GM18507 (cell line): ENCODE measurements around the gene MICA.
"Not testable (repeated sequence)": the region's sequence is repeated elsewhere in the genome, so short reads cannot be mapped to it uniquely, and the experiment has no call there.

ENCODE experiments used
- DNase-seq: peaks from one replicate; pipeline ENCODE4 v3.0.0; 2011; ENCODE audit warnings: low read depth; ENCODE audit not compliant: insufficient read length; ENCODE audit errors: extremely low spot score
- FAIRE-seq: peaks from 2 replicates; lab custom pipeline; 2011; peaks lifted over from hg19 to GRCh38; lab: Jason Lieb, UNC

Gene MICA

GRCh38 chr6:31378721-31379103 lies 24.7 kb upstream of the MICA start:
- FAIRE-seq (no peak), DNase-seq (no peak)

DNA sequence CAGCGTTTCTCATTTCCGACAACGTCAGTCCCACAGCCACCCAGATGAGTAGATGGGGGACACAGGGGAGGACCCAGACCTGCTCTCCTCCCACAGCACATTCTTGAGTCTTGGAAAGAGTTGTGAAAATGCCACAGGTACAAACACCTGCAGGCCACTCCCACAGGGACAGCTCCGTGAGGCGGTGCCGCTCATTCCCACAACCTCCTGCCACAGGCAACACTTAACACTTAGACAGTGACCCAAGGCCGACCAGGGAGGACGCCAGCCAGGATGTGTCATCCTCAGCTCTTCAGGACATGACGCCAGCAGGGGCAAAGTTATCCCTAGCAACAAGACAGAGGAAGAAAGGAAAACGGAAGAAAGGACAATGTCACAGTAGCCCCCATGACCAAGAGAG lies 23.5 kb upstream of the MICA start:
- FAIRE-seq = no peak

GRCh38 chr6:31381666-31382065 lies 21.7 kb upstream of the MICA start:
- DNase-seq = no peak
- no peak for FAIRE-seq

More for the DNA sequence above, 23.5 kb upstream of the MICA start:
- no peak for DNase-seq

- DNase-seq (no peak), FAIRE-seq (no peak)
Measured at GRCh38 chr6:31383149-31383548, 20.2 kb upstream of the MICA start.

- FAIRE-seq = no peak
- no peak for DNase-seq
Measured at GRCh38 chr6:31385041-31385440, 18.4 kb upstream of the MICA start.

GRCh38 chr6:31386099-31386498 lies 17.3 kb upstream of the MICA start:
- FAIRE-seq = no peak
- no peak for DNase-seq

GRCh38 chr6:31386977-31387376 lies 16.4 kb upstream of the MICA start:
- FAIRE-seq (no peak), DNase-seq (no peak)

DNA sequence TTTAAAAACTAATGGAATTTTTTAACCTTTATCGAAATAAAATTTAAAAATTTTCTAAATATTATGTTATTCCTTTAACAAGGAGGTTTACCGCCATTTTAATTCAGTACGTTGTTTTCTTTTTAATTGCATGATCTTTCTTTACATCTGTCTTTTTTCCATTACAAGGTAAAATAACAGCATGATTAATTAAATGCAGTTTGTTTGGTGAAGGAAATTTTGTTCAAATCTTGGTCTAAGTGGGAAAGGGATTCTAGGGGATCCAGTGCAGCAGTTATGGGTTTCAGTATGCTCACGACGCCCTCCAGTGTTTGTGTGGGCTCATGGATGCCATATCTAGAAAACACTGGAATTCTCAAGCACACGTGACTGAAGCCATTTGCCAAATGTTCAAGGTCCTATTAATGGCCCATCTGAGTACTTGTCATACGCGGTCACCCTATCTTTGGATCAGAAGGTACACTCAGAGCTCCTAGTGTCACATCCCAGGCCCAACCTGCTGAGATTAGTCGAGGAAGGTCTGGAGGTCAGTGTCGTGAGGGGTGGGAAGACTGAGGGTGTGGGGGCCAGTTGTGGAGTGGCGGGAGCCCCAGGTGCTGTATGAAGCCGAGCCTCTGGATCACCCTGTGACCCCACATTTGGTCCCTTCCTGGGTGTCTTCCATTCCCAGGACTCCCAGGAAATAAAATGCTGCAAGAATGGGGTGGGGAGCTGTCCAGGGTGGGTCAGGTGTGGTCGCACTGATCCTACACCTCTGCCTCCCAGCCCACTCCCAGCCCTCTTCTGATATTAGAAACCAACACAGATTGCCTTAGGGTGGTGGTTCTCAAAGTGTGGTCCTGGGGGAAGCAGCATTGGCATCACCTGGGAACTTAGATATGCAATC lies 14.2 kb upstream of the MICA start:
- DNase-seq = not testable (repeated sequence)
- peak; percentile 82 for FAIRE-seq

- peak; percentile 54 for FAIRE-seq
- not testable (repeated sequence) for DNase-seq
Measured at GRCh38 chr6:31389802-31390132, 13.6 kb upstream of the MICA start.

DNA sequence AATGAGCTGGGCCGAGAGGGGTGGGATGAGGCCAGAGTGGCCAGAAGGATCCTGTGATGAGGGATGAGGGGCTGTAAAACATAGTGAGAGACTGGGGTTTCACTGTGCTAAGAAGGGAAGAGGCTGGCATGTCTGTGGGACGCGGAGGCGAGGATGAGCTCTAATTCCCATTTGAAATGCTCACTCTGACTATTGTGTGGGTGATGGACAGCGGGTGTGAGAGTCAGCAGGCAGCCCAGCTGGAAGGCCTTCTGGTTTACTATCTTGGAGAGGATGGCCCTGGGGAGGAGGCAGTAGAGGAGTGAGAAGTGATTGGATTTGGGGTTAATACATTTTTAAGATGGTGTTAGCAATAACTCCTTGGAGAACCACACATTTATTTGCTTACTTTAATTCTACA lies 9.5 kb upstream of the MICA start:
- DNase-seq = no peak
- FAIRE-seq = no peak

GRCh38 chr6:31394381-31394780 lies 9.0 kb upstream of the MICA start:
- FAIRE-seq = no peak
- DNase-seq = no peak

- DNase-seq (no peak), FAIRE-seq (no peak)
Measured at GRCh38 chr6:31395832-31396231, 7.6 kb upstream of the MICA start.

GRCh38 chr6:31396422-31397152 lies 6.8 kb upstream of the MICA start:
- FAIRE-seq = peak; percentile 93
- peak; percentile 42 for DNase-seq

DNA sequence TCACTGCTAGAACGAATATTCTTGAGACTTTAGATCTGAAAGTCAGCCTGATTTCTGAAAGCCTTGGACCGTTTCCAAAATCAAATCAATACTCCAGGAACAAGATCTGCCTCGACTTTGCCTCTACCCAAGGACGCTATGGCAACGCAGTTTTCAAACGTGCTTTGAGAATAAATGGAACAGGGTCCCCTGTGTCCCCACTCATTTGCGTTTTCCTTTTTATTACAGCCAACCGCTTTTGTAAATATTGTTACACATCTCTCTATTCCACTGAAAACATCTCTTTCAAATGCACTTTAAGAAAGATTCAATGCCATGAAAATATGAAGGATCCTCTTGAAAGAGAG lies 6.3 kb upstream of the MICA start:
- FAIRE-seq, DNase-seq: not testable (repeated sequence)

- DNase-seq (no peak), FAIRE-seq (no peak)
Measured at GRCh38 chr6:31397901-31398525, 5.4 kb upstream of the MICA start.

- DNase-seq = peak; percentile 44
- peak; percentile 70 for FAIRE-seq
Measured at GRCh38 chr6:31399589-31400466, 3.6 kb upstream of the MICA start.

- DNase-seq (peak; percentile 39), FAIRE-seq (peak; percentile 72)
Measured at GRCh38 chr6:31400467-31401289, 2.7 kb upstream of the MICA start.

DNA sequence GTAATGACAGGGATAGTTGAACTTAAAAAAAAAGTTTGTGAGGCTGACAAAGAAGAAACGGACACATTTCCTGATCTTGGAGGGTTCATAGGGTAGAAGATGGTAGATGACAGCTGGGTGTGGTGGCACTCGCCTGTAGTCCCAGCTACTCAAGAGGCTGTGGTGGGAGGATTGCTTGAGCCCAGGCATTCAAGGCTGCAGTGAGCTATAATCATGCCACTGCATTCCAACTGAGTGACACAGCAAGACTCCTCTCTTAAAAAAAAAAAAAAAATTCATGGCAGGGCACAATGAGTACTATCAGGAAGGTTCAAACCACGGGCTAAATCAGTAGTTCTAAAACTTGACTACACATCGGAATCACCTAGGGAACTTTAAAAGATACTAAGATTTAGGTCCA lies 2.0 kb upstream of the MICA start:
- DNase-seq (no peak), FAIRE-seq (no peak)
